ENCODE measurements around the gene FAM3C. TPM values are rescaled to one million over a fixed set of nuclear protein-coding genes. Genes with fewer than 3 reads are reported as not detected.

The FAM3C gene
- total RNA-seq, 1 experiment from 2014 or later: 114 TPM

GRCh38 chr7:121339082-121339481 lies 57.0 kb downstream of the FAM3C start:
- Histone ChIP-seq H3K9me3 (replicated peaks) (no peaks in the 10 kb centered on the region), H3K4me3 (no peak overlapping the region), H3K36me3 (no peaks in the 10 kb centered on the region), H3K27ac (no peak overlapping the region), H3K4me1 (no peaks in the 10 kb centered on the region), H3K27me3 (no peaks in the 10 kb centered on the region)
- DNase-seq: no peak

GRCh38 chr7:121337398-121337797 lies 58.7 kb downstream of the FAM3C start:
- no peaks in the 10 kb centered on the region for H3K27me3 ChIP-seq
- H3K27ac ChIP-seq: no peak overlapping the region
- no peaks in the 10 kb centered on the region for H3K9me3 ChIP-seq (replicated peaks)
- H3K4me3 ChIP-seq: no peak overlapping the region
- H3K4me1 ChIP-seq: no peaks in the 10 kb centered on the region
- H3K36me3 ChIP-seq: no peaks in the 10 kb centered on the region
- DNase-seq: peak; percentile 16 to 33

GRCh38 chr7:121336579-121336978 lies 59.5 kb downstream of the FAM3C start:
- no peak overlapping the region for H3K27ac ChIP-seq
- no peaks in the 10 kb centered on the region for H3K4me1 ChIP-seq
- H3K9me3 ChIP-seq (replicated peaks): no peaks in the 10 kb centered on the region
- no peaks in the 10 kb centered on the region for H3K27me3 ChIP-seq
- DNase-seq: no peak
- no peak overlapping the region for H3K4me3 ChIP-seq
- H3K36me3 ChIP-seq: no peaks in the 10 kb centered on the region

GRCh38 chr7:121334875-121335648 lies 61.0 kb downstream of the FAM3C start:
- Histone ChIP-seq H3K4me1 (no peaks in the 10 kb centered on the region), H3K36me3 (no peaks in the 10 kb centered on the region), H3K4me3 (no peak overlapping the region), H3K27ac (no peak overlapping the region), H3K27me3 (no peaks in the 10 kb centered on the region), H3K9me3 (replicated peaks) (no peaks in the 10 kb centered on the region)
- no peak for DNase-seq

- Histone ChIP-seq H3K4me3 (no peak overlapping the region), H3K27ac (no peak overlapping the region), H3K4me1 (no peaks in the 10 kb centered on the region), H3K9me3 (replicated peaks) (no peaks in the 10 kb centered on the region), H3K27me3 (no peaks in the 10 kb centered on the region), H3K36me3 (no peaks in the 10 kb centered on the region)
- no peak for DNase-seq
These were observed 61.7 kb downstream of the FAM3C start for GRCh38 chr7:121334376-121334775.

GRCh38 chr7:121331574-121331973 lies 64.5 kb downstream of the FAM3C start:
- H3K4me3 ChIP-seq: no peak overlapping the region
- no peaks in the 10 kb centered on the region for H3K27me3 ChIP-seq
- H3K27ac ChIP-seq: no peak overlapping the region
- H3K4me1 ChIP-seq: no peaks in the 10 kb centered on the region
- H3K36me3 ChIP-seq: no peaks in the 10 kb centered on the region
- DNase-seq: no peak
- no peaks in the 10 kb centered on the region for H3K9me3 ChIP-seq (replicated peaks)

GRCh38 chr7:121331048-121331447 lies 65.1 kb downstream of the FAM3C start:
- H3K4me3 ChIP-seq: peak overlapping the region; percentile 63; the same call in 1 of the 2 replicates
- DNase-seq: no peak
- no peaks in the 10 kb centered on the region for H3K9me3 ChIP-seq (replicated peaks)
- H3K4me1 ChIP-seq: no peaks in the 10 kb centered on the region
- no peaks in the 10 kb centered on the region for H3K36me3 ChIP-seq
- no peaks in the 10 kb centered on the region for H3K27me3 ChIP-seq
- no peak overlapping the region for H3K27ac ChIP-seq

- H3K4me3 ChIP-seq: peak overlapping the region; percentile 63
- H3K27me3 ChIP-seq: no peaks in the 10 kb centered on the region
- H3K9me3 ChIP-seq (replicated peaks): no peaks in the 10 kb centered on the region
- no peaks in the 10 kb centered on the region for H3K36me3 ChIP-seq
- H3K4me1 ChIP-seq: no peaks in the 10 kb centered on the region
- no peak overlapping the region for H3K27ac ChIP-seq
- peak; percentile 40 to 53 for DNase-seq
These were observed 65.9 kb downstream of the FAM3C start for GRCh38 chr7:121330053-121330833.

GRCh38 chr7:121329191-121330052 lies 66.7 kb downstream of the FAM3C start:
- no peak for DNase-seq
- Histone ChIP-seq H3K4me1 (no peaks in the 10 kb centered on the region), H3K4me3 (peak overlapping the region; percentile 63), H3K36me3 (no peaks in the 10 kb centered on the region), H3K27ac (no peak overlapping the region), H3K27me3 (no peaks in the 10 kb centered on the region), H3K9me3 (replicated peaks) (no peaks in the 10 kb centered on the region)

GRCh38 chr7:121328508-121329190 lies 67.5 kb downstream of the FAM3C start, which contains the start of gene WNT16:
Gene WNT16 (plus strand): TSS chr7:121329000. CDS start chr7:121329293, 293 bp downstream.
- no peaks in the 10 kb centered on the region for H3K36me3 ChIP-seq
- DNase-seq: no peak
- no peak within 1 kb of the TSS for H3K27ac ChIP-seq

GRCh38 chr7:121327671-121328070 lies 68.4 kb downstream of the FAM3C start:
- no peak overlapping the region for H3K27ac ChIP-seq
- no peaks in the 10 kb centered on the region for H3K27me3 ChIP-seq
- no peaks in the 10 kb centered on the region for H3K36me3 ChIP-seq
- no peaks in the 10 kb centered on the region for H3K4me1 ChIP-seq
- no peak overlapping the region for H3K4me3 ChIP-seq
- no peak for DNase-seq
- H3K9me3 ChIP-seq (replicated peaks): no peaks in the 10 kb centered on the region

More at GRCh38 chr7:121328508-121329190, 67.5 kb downstream of the FAM3C start, which contains the start of gene WNT16:
- H3K4me3 ChIP-seq: peak within 1 kb of the TSS; percentile 63
- H3K9me3 ChIP-seq (replicated peaks): no peaks in the 10 kb centered on the region
- no peaks in the 10 kb centered on the region for H3K4me1 ChIP-seq
- no peaks in the 10 kb centered on the region for H3K27me3 ChIP-seq

GRCh38 chr7:121323515-121324302 lies 72.4 kb downstream of the FAM3C start:
- no peak for DNase-seq

GRCh38 chr7:121322460-121322859 lies 73.6 kb downstream of the FAM3C start:
- Histone ChIP-seq H3K27ac (no peak overlapping the region), H3K36me3 (no peaks in the 10 kb centered on the region), H3K9me3 (replicated peaks) (no peaks in the 10 kb centered on the region), H3K4me1 (no peaks in the 10 kb centered on the region), H3K27me3 (no peaks in the 10 kb centered on the region), H3K4me3 (no peak overlapping the region)
- no peak for DNase-seq

More at GRCh38 chr7:121323515-121324302, 72.4 kb downstream of the FAM3C start:
- no peaks in the 10 kb centered on the region for H3K27me3 ChIP-seq
- no peaks in the 10 kb centered on the region for H3K36me3 ChIP-seq
- no peaks in the 10 kb centered on the region for H3K4me1 ChIP-seq
- no peaks in the 10 kb centered on the region for H3K9me3 ChIP-seq (replicated peaks)
- H3K4me3 ChIP-seq: no peak overlapping the region
- H3K27ac ChIP-seq: no peak overlapping the region

Measured in SJCRH30 (cell line).